Small intestine (tissue), 7 donors: ENCODE data around the gene NUBP2. TPM values are rescaled to one million over a fixed set of nuclear protein-coding genes. Genes with fewer than 3 reads are reported as not detected.

Experiments used
- DNase-seq, 2 donors: peaks; one replicate each; pipeline versions ENCODE4 v3.0.0 to v3.0.0-alpha.2; 2013
- FAIRE-seq: peaks from 2 replicates; lab custom pipeline; 2012; peaks lifted over from hg19 to GRCh38; lab: Jason Lieb, UNC
- H3K27ac ChIP-seq, 3 donors: one replicate each; pipeline ENCODE4 v1.5.1; 2013; ENCODE audit warnings: low read length in 2 of 3, mild to moderate bottlenecking in 2 of 3, control low read depth in 1 of 3, inconsistent platforms in 1 of 3, low read depth in 1 of 3, moderate library complexity in 1 of 3
- H3K27me3 ChIP-seq, 3 donors: one replicate each; pipeline ENCODE4 v1.6.1; 2013; ENCODE audit warnings: low read length in 3 of 3, inconsistent platforms in 1 of 3; ENCODE audit not compliant: control insufficient read depth in 3 of 3, insufficient read depth in 3 of 3
- H3K36me3 ChIP-seq, 3 donors: one replicate each; pipeline ENCODE4 v1.6.1; 2013; ENCODE audit warnings: low read length in 3 of 3, inconsistent platforms in 1 of 3, low read depth in 1 of 3, mild to moderate bottlenecking in 1 of 3, moderate library complexity in 1 of 3; ENCODE audit not compliant: control insufficient read depth in 3 of 3, insufficient read depth in 2 of 3
- H3K4me1 ChIP-seq, 3 donors: one replicate each; pipeline ENCODE4 v1.6.1; 2013; ENCODE audit warnings: low read length in 2 of 3, inconsistent platforms in 1 of 3, low read depth in 1 of 3, mild to moderate bottlenecking in 1 of 3, moderate library complexity in 1 of 3; ENCODE audit not compliant: control insufficient read depth in 3 of 3, insufficient read depth in 2 of 3
- H3K4me3 ChIP-seq, 3 donors: one replicate each; pipeline ENCODE4 v1.5.1; 2013; ENCODE audit warnings: low read length in 3 of 3, control low read depth in 1 of 3, inconsistent platforms in 1 of 3, low read depth in 1 of 3, mild to moderate bottlenecking in 1 of 3, moderate library complexity in 1 of 3
- H3K9me3 ChIP-seq, 2 donors: one replicate each; pipeline ENCODE4 v1.6.1; 2013; ENCODE audit warnings: low read depth in 1 of 2, low read length in 1 of 2; ENCODE audit not compliant: control insufficient read depth in 2 of 2, insufficient read depth in 1 of 2
- WGBS, 3 donors: extraction: QIAGEN DNeasy Blood & Tissue Kit; methylation state at CpG; one replicate each; pipeline ENCODE4 v1.1.7; 2013; 5-methylcytosine and 5-hydroxymethylcytosine counted together
- polyA plus RNA-seq, 4 donors: library from polyadenylated mRNA; stranded (reverse) in 3 of 4; unstranded in 1 of 4; fragments of 200-250 nt in 3 of 4; fragments of 120-200 nt in 1 of 4; gene quantifications; one replicate each; pipeline versions ENCODE4 v1.2.1 to v1.2.3, GENCODE V29; 2013
- donor health status: healthy with polysubstance abuse.
- donor health status: control.
- donor health status: control.
- donor health status: Bipolar disorder and iron deficiency.
- donor health status: healthy.

NUBP2 gene
- polyA plus RNA-seq, 4 donors: 38.6 to 70.7 (median 61.8) TPM

- peaks cover 0 to 82% (median 4%) of the 10 kb centered on the region in 3 donors for H3K36me3 ChIP-seq
- H3K4me3 ChIP-seq: no peak overlapping the region
- no peak overlapping the region for H3K27ac ChIP-seq
- WGBS, 3 donors: 92 to 94% (median 93%) methylated on average over 34 to 38 of the region's 38 CpGs
- H3K9me3 ChIP-seq: no peaks in the 10 kb centered on the region
- no peak for FAIRE-seq
- no peak for DNase-seq
- peaks cover 0 to 6% (median 2%) of the 10 kb centered on the region in 3 donors for H3K4me1 ChIP-seq
- H3K27me3 ChIP-seq: no peaks in the 10 kb centered on the region
Measured at GRCh38 chr16:1788095-1788707, 5.4 kb downstream of the NUBP2 start.

GRCh38 chr16:1788708-1789100, 5.9 kb downstream of the NUBP2 start:
- Histone ChIP-seq H3K27me3 (no peaks in the 10 kb centered on the region), H3K4me3 (no peak overlapping the region), H3K4me1 (peaks cover 0 to 10% (median 2%) of the 10 kb centered on the region in 3 donors), H3K27ac (no peak overlapping the region), H3K36me3 (peaks cover 0 to 82% (median 4%) of the 10 kb centered on the region in 3 donors), H3K9me3 (no peaks in the 10 kb centered on the region)
- no peak for DNase-seq
- WGBS, 3 donors: 72 to 86% (median 75%) methylated on average over 16 to 19 of the region's 19 CpGs
- no peak for FAIRE-seq

GRCh38 chr16:1789643-1790045, 6.9 kb downstream of the NUBP2 start:
- FAIRE-seq (no peak), DNase-seq (no peak)
- H3K27me3 ChIP-seq: no peaks in the 10 kb centered on the region
- WGBS, 3 donors: 77 to 86% (median 82%) methylated on average over 18 to 25 of the region's 25 CpGs
- H3K4me1 ChIP-seq: peaks cover 0 to 13% (median 0%) of the 10 kb centered on the region in 3 donors
- H3K36me3 ChIP-seq: peaks cover 0 to 78% (median 4%) of the 10 kb centered on the region in 3 donors
- no peak overlapping the region for H3K27ac ChIP-seq
- no peak overlapping the region for H3K4me3 ChIP-seq
- H3K9me3 ChIP-seq: no peaks in the 10 kb centered on the region

GRCh38 chr16:1790261-1790610, 7.5 kb downstream of the NUBP2 start:
- Histone ChIP-seq H3K36me3 (peaks cover 0 to 73% (median 4%) of the 10 kb centered on the region in 3 donors), H3K4me1 (peaks cover 0 to 19% (median 0%) of the 10 kb centered on the region in 3 donors), H3K9me3 (no peaks in the 10 kb centered on the region), H3K27me3 (no peaks in the 10 kb centered on the region), H3K27ac (no peak overlapping the region), H3K4me3 (no peak overlapping the region)
- DNase-seq: no peak
- WGBS, 3 donors: 92 to 95% (median 93%) methylated on average over 13 to 15 of the region's 15 CpGs
- FAIRE-seq: no peak

- DNase-seq (no peak), FAIRE-seq (no peak)
- no peak overlapping the region for H3K27ac ChIP-seq
- H3K4me1 ChIP-seq: peaks cover 0 to 22% (median 0%) of the 10 kb centered on the region in 3 donors
- H3K27me3 ChIP-seq: no peaks in the 10 kb centered on the region
- 92 to 94% (median 93%) methylated on average over 38 to 44 of the region's 44 CpGs for WGBS, 3 donors
- H3K36me3 ChIP-seq: peaks cover 0 to 68% (median 4%) of the 10 kb centered on the region in 3 donors
- no peak overlapping the region for H3K4me3 ChIP-seq
- no peaks in the 10 kb centered on the region for H3K9me3 ChIP-seq
Measured at GRCh38 chr16:1790611-1791255, 8.0 kb downstream of the NUBP2 start.

- Histone ChIP-seq H3K27ac (no peak overlapping the region), H3K4me1 (peaks cover 0 to 22% (median 0%) of the 10 kb centered on the region in 3 donors), H3K9me3 (no peaks in the 10 kb centered on the region), H3K27me3 (no peaks in the 10 kb centered on the region), H3K36me3 (peaks cover 0 to 61% (median 4%) of the 10 kb centered on the region in 3 donors), H3K4me3 (no peak overlapping the region)
- FAIRE-seq: no peak
- DNase-seq: no peak
- 94 to 96% (median 94%) methylated on average over 49 to 53 of the region's 53 CpGs for WGBS, 3 donors
Measured at GRCh38 chr16:1791256-1791942, 8.6 kb downstream of the NUBP2 start.

GRCh38 chr16:1791943-1792812, 9.4 kb downstream of the NUBP2 start:
- Histone ChIP-seq H3K9me3 (peaks cover 0 to under 1% of the 10 kb centered on the region in 2 donors), H3K36me3 (peaks cover 0 to 54% (median 4%) of the 10 kb centered on the region in 3 donors), H3K4me1 (peaks cover 0 to 22% (median 0%) of the 10 kb centered on the region in 3 donors), H3K27me3 (no peaks in the 10 kb centered on the region), H3K4me3 (no peak overlapping the region), H3K27ac (no peak overlapping the region)
- 88 to 92% (median 91%) methylated on average over 57 to 59 of the region's 59 CpGs for WGBS, 3 donors
- no peak for FAIRE-seq
- no peak for DNase-seq
